ENCODE results near the gene ZBTB42. TPM values are rescaled to one million over a fixed set of nuclear protein-coding genes. Genes with fewer than 3 reads are reported as not detected.

Gene ZBTB42
- total RNA-seq, 1 experiment from 2014 or later: 1.0 TPM

DNA sequence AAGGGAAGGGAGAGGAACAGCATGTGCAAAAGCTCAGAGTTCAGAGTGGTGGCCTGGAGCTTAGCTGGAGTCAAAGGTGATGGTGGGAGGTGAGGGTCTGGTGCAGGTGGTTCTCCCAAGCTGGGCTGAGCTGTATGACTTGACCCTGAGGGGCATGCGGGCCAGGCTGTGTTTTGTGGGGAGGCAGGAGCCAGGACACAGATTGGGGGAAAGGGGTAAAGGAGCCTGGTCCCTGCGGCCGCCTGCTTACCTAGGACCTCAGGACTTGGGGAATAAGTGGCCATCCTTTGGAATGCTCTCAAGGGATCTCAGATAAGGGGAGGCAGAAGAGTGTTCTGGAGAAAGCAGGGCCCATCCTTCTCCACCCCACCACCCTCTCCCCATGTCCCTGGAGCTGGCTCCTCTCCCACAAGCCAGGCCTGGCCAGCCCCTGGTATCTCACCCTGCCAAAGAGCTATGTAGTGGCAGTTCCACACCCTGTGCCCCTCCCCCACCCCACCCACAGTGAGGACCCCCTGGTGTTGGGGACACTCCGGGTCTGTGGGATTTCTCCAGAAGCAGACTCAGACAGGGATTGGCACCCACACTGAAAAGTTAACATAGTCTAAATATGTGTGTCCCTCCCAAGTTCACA is 44.2 kb downstream of the ZBTB42 start:
- H3K36me3 Mint-ChIP-seq (ENCODE audit: insufficient read depth, unreplicated experiment): no peaks in the 10 kb centered on the region
- peaks cover 6% of the 10 kb centered on the region for H3K9me3 Mint-ChIP-seq (ENCODE audit: unreplicated experiment)
- TF ChIP-seq, protein P1, sequence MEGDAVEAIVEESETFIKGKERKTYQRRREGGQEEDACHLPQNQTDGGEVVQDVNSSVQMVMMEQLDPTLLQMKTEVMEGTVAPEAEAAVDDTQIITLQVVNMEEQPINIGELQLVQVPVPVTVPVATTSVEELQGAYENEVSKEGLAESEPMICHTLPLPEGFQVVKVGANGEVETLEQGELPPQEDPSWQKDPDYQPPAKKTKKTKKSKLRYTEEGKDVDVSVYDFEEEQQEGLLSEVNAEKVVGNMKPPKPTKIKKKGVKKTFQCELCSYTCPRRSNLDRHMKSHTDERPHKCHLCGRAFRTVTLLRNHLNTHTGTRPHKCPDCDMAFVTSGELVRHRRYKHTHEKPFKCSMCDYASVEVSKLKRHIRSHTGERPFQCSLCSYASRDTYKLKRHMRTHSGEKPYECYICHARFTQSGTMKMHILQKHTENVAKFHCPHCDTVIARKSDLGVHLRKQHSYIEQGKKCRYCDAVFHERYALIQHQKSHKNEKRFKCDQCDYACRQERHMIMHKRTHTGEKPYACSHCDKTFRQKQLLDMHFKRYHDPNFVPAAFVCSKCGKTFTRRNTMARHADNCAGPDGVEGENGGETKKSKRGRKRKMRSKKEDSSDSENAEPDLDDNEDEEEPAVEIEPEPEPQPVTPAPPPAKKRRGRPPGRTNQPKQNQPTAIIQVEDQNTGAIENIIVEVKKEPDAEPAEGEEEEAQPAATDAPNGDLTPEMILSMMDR (IDR thresholded peaks at IDR 0.05; ENCODE audit: unreplicated experiment): no peak
- CTCF ChIA-PET: interaction anchor here (0.6 kb wide), 1 partner anchor 18 kb away, joined by 3 read pairs; no protein-coding TSS in a partner anchor
- H3K27ac Mint-ChIP-seq (ENCODE audit: low read depth, unreplicated experiment): no peak overlapping the region
- DNase-seq (ENCODE audit: unreplicated experiment): no peak
- intact Hi-C loops (cut with micrococcal nuclease): no loop called here
- no TSS peak for BruUV-seq (replicated peaks)
- H3K4me1 Mint-ChIP-seq (ENCODE audit: insufficient read depth, unreplicated experiment): no peaks in the 10 kb centered on the region
- H3K4me3 Mint-ChIP-seq (ENCODE audit: unreplicated experiment): no peak overlapping the region
- POLR2A ChIA-PET: interaction anchor here (1.5 kb wide), 1 partner anchor 8 kb away, joined by 4 read pairs; no protein-coding TSS in a partner anchor
- H3K27me3 Mint-ChIP-seq (ENCODE audit: insufficient read depth, unreplicated experiment): peaks cover 53% of the 10 kb centered on the region

GRCh38 chr14:104845834-104846441 is 45.0 kb downstream of the ZBTB42 start:
- no peak overlapping the region for H3K4me3 Mint-ChIP-seq (ENCODE audit: unreplicated experiment)
- H3K27ac Mint-ChIP-seq (ENCODE audit: low read depth, unreplicated experiment): no peak overlapping the region
- no peaks in the 10 kb centered on the region for H3K36me3 Mint-ChIP-seq (ENCODE audit: insufficient read depth, unreplicated experiment)
- no TSS peak for BruUV-seq (replicated peaks)
- DNase-seq (ENCODE audit: unreplicated experiment): no peak
- intact Hi-C loops (cut with micrococcal nuclease): no loop called here
- CTCF ChIA-PET: interaction anchor here (0.5 kb wide), 1 partner anchor 947 kb away, joined by 4 read pairs; no protein-coding TSS in a partner anchor
- no peaks in the 10 kb centered on the region for H3K4me1 Mint-ChIP-seq (ENCODE audit: insufficient read depth, unreplicated experiment)
- H3K27me3 Mint-ChIP-seq (ENCODE audit: insufficient read depth, unreplicated experiment): peaks cover 49% of the 10 kb centered on the region
- POLR2A ChIA-PET: interaction anchor here (0.6 to 1.5 kb wide), 4 partner anchors 7 to 123 kb away, joined by 3 to 4 read pairs (median 4); partner anchors contain the start of gene AKT1
- H3K9me3 Mint-ChIP-seq (ENCODE audit: unreplicated experiment): peaks cover 6% of the 10 kb centered on the region
- TF ChIP-seq, protein P1 (IDR thresholded peaks at IDR 0.05; ENCODE audit: unreplicated experiment): no peak

DNA sequence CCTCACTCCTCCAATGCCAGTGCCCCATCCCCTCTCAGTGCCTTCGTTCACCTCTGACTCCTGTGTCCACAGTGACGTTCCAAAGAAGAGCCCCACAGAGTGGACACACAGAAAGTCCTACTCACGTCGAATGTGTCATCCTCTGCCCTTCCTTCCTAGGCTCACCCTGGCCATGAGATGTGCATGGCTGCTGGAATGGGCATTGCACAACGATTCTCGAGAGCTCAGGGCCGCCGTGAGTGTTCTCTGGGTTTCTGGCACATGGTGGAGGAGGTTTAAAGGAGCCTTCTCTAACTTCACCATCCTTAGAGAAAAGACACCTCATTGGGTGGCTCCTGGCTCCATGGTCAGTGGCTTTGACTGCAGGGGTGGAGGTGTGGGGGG is 51.4 kb downstream of the ZBTB42 start:
- H3K27ac Mint-ChIP-seq (ENCODE audit: low read depth, unreplicated experiment): no peak overlapping the region
- TF ChIP-seq, protein P1 (IDR thresholded peaks at IDR 0.05; ENCODE audit: unreplicated experiment): no peak
- H3K9me3 Mint-ChIP-seq (ENCODE audit: unreplicated experiment): no peaks in the 10 kb centered on the region
- no peaks in the 10 kb centered on the region for H3K36me3 Mint-ChIP-seq (ENCODE audit: insufficient read depth, unreplicated experiment)
- H3K27me3 Mint-ChIP-seq (ENCODE audit: insufficient read depth, unreplicated experiment): no peaks in the 10 kb centered on the region
- DNase-seq (ENCODE audit: unreplicated experiment): no peak
- POLR2A ChIA-PET: interaction anchor here (0.7 to 1.5 kb wide), 3 partner anchors 7 to 35 kb away, joined by 3 to 10 read pairs (median 4); partner anchors contain the start of gene CEP170B
- CTCF ChIA-PET: interaction anchor here (1.1 kb wide), 1 partner anchor 116 kb away, joined by 3 read pairs; no protein-coding TSS in a partner anchor
- no peaks in the 10 kb centered on the region for H3K4me1 Mint-ChIP-seq (ENCODE audit: insufficient read depth, unreplicated experiment)
- intact Hi-C loops (cut with micrococcal nuclease): no loop called here
- H3K4me3 Mint-ChIP-seq (ENCODE audit: unreplicated experiment): no peak overlapping the region
- no TSS peak for BruUV-seq (replicated peaks)

Other genes starting within 250 kb of the ZBTB42 start
- not detected in 2 replicates for gene C14orf180, start 221.3 kb upstream of the ZBTB42 start, total RNA-seq (2022)
- not detected in 2 replicates for gene TMEM179, start 196.3 kb upstream of the ZBTB42 start, total RNA-seq (2022)
- gene INF2, start 111.5 kb upstream of the ZBTB42 start, total RNA-seq (2022): 91.6 and 102 TPM in 2 replicates
- 2.9 and 5.2 TPM in 2 replicates for gene ADSS1, start 76.9 kb upstream of the ZBTB42 start, total RNA-seq (2022)
- gene SIVA1, start 48.0 kb upstream of the ZBTB42 start, total RNA-seq (2022): 63.3 and 72.7 TPM in 2 replicates
- 83.3 and 96.3 TPM in 2 replicates for gene AKT1, start 5.4 kb upstream of the ZBTB42 start, total RNA-seq (2022)
- gene CEP170B, start 64.2 kb downstream of the ZBTB42 start, total RNA-seq (2022): 61.8 and 77.4 TPM in 2 replicates
- not detected in 2 replicates for gene PLD4, start 123.8 kb downstream of the ZBTB42 start, total RNA-seq (2022)
- 218 and 286 TPM in 2 replicates for gene AHNAK2, start 177.3 kb downstream of the ZBTB42 start, total RNA-seq (2022)
- gene CLBA1, start 184.7 kb downstream of the ZBTB42 start, total RNA-seq (2022): 20.3 and 24.3 TPM in 2 replicates
- 29.3 and 33.0 TPM in 2 replicates for gene CDCA4, start 220.0 kb downstream of the ZBTB42 start, total RNA-seq (2022)

Measured in MCF 10A (cell line).